GM23338 (cell line): ENCODE measurements around the gene SLC30A1. TPM values are rescaled to one million over a fixed set of nuclear protein-coding genes. Genes with fewer than 3 reads are reported as not detected.

ENCODE experiments used
- ATAC-seq: fragments of 200-7000 bp; cut with Tn5 transposase; 3 replicates; pipeline ENCODE4 v1.9.1; 2020
- DNase-seq: peaks from one replicate; pipeline ENCODE4 v3.0.0-alpha.2; 2015; ENCODE audit warnings: low spot score
- H2AFZ ChIP-seq: fragments of 200-600 bp; sonication (generic); 2 replicates; pipeline ENCODE4 v1.8.0; 2016; ENCODE audit warnings: antibody characterized with exemption, mild to moderate bottlenecking, moderate library complexity
- H3F3A ChIP-seq: fragments of 200-600 bp; sonication (generic); replicated peaks from 2 replicates; pipeline ENCODE4 v1.8.0; 2017; ENCODE audit warnings: antibody characterized with exemption, mixed run types, low read depth
- H3K27ac ChIP-seq: fragments of 200-600 bp; sonication (generic); 2 replicates; pipeline ENCODE4 v1.6.1; 2016; ENCODE audit warnings: low read depth
- H3K27me3 ChIP-seq: fragments of 200-600 bp; sonication (generic); 2 replicates; pipeline ENCODE4 v1.8.0; 2016; ENCODE audit warnings: mild to moderate bottlenecking, mixed run types, moderate library complexity; ENCODE audit not compliant: insufficient read depth
- H3K36me3 ChIP-seq: fragments of 200-600 bp; sonication (generic); 2 replicates; pipeline ENCODE4 v1.8.0; 2016; ENCODE audit warnings: mild to moderate bottlenecking; ENCODE audit not compliant: insufficient read depth
- H3K4me1 ChIP-seq: fragments of 200-600 bp; sonication (generic); 2 replicates; pipeline ENCODE4 v1.8.0; 2016; ENCODE audit warnings: mild to moderate bottlenecking, moderate library complexity; ENCODE audit not compliant: insufficient read depth
- H3K4me2 ChIP-seq: fragments of 200-600 bp; sonication (generic); 2 replicates; pipeline ENCODE4 v1.7.1; 2017; ENCODE audit warnings: mixed run types
- H3K4me3 ChIP-seq: fragments of 200-600 bp; sonication (generic); 2 replicates; pipeline ENCODE4 v1.6.1; 2016; ENCODE audit warnings: mixed run types
- H3K79me2 ChIP-seq: fragments of 200-600 bp; sonication (generic); replicated peaks from 2 replicates; pipeline ENCODE4 v1.8.0; 2017; ENCODE audit warnings: mild to moderate bottlenecking; ENCODE audit not compliant: insufficient read depth
- H3K9me2 ChIP-seq: fragments of 200-600 bp; sonication (generic); 2 replicates; pipeline ENCODE4 v1.8.0; 2017; ENCODE audit not compliant: insufficient read depth
- H4K20me1 ChIP-seq: fragments of 200-600 bp; sonication (generic); replicated peaks from 2 replicates; pipeline ENCODE4 v1.8.0; 2017; ENCODE audit warnings: mild to moderate bottlenecking; ENCODE audit not compliant: insufficient read depth
- H3K27ac Mint-ChIP-seq: 2 replicates; pipeline ENCODE4 v1.8.0; 2020; ENCODE audit warnings: inconsistent platforms, mild to moderate bottlenecking, moderate library complexity, mixed read lengths
- H3K27me3 Mint-ChIP-seq: 3 replicates; pipeline ENCODE4 v1.8.0; 2022; ENCODE audit warnings: low read depth, mild to moderate bottlenecking, moderate library complexity, mixed read lengths, inconsistent platforms; ENCODE audit not compliant: insufficient read depth, poor library complexity
- H3K36me3 Mint-ChIP-seq: 3 replicates; pipeline ENCODE4 v1.8.0; 2021; ENCODE audit warnings: low read depth, mild to moderate bottlenecking, inconsistent platforms, moderate library complexity, mixed read lengths
- H3K4me1 Mint-ChIP-seq: 3 replicates; pipeline ENCODE4 v1.8.0; 2020; ENCODE audit warnings: mild to moderate bottlenecking, inconsistent platforms, mixed read lengths
- H3K4me3 Mint-ChIP-seq: 3 replicates; pipeline ENCODE4 v1.8.0; 2021; ENCODE audit warnings: moderate library complexity, mild to moderate bottlenecking, inconsistent platforms, mixed read lengths
- H3K9me3 Mint-ChIP-seq: 3 replicates; pipeline ENCODE4 v1.8.0; 2020; ENCODE audit warnings: moderate library complexity, mild to moderate bottlenecking, inconsistent platforms, mixed read lengths
- CREB1 ChIP-seq: fragments of 250-450 bp; sonication (Bioruptor Pico); IDR thresholded peaks from 2 replicates; pipeline ENCODE4 v1.5.0; 2020; ENCODE audit warnings: low read depth, mild to moderate bottlenecking, moderate library complexity
- EZH2 ChIP-seq: fragments of 200-600 bp; sonication (generic); IDR thresholded peaks from one replicate; pipeline ENCODE4 v1.8.0; 2017; ENCODE audit warnings: antibody characterized with exemption, mild to moderate bottlenecking, low read depth; ENCODE audit not compliant: unreplicated experiment
- EZH2phosphoT487 ChIP-seq: fragments of 200-600 bp; sonication (generic); IDR thresholded peaks from one replicate; pipeline ENCODE4 v1.8.1; 2018; ENCODE audit warnings: antibody characterized with exemption; ENCODE audit not compliant: unreplicated experiment
- JUNB ChIP-seq: IDR thresholded peaks from one replicate; pipeline ENCODE4 v1.6.1; 2016; ENCODE audit warnings: antibody characterized with exemption; ENCODE audit not compliant: unreplicated experiment
- NANOG ChIP-seq: IDR thresholded peaks from 2 replicates; pipeline ENCODE4 v1.6.1; 2016; ENCODE audit warnings: antibody characterized with exemption, borderline replicate concordance
- POLR2AphosphoS5 ChIP-seq: IDR thresholded peaks from 2 replicates; pipeline ENCODE4 v1.6.1; 2016; ENCODE audit warnings: antibody characterized with exemption, low read depth
- STAT1 ChIP-seq: IDR thresholded peaks from one replicate; pipeline ENCODE4 v1.6.1; 2016; ENCODE audit warnings: antibody characterized with exemption; ENCODE audit not compliant: unreplicated experiment
- ZNF114 ChIP-seq: fragments of 250-450 bp; sonication (Bioruptor Pico); IDR thresholded peaks from 2 replicates; pipeline ENCODE4 v1.5.0; 2020; ENCODE audit warnings: mild to moderate bottlenecking, moderate library complexity
- ZNF331 ChIP-seq: fragments of 250-450 bp; sonication (Bioruptor Pico); IDR thresholded peaks from 2 replicates; pipeline ENCODE4 v1.5.0; 2020; ENCODE audit warnings: low read depth, mild to moderate bottlenecking, moderate library complexity
- polyA plus RNA-seq: library from polyadenylated mRNA; unstranded; fragments of >200 nt; fragmentation: Nextera tagmentation; extraction: Ambion mirVana; gene quantifications from 2 replicates; pipeline ENCODE4 v1.2.1, GENCODE V29; 2016
- total RNA-seq: library from RNA; depleted of rRNA; stranded (reverse); fragments of >200 nt; shearing (Covaris generic); gene quantifications from 2 replicates; pipeline ENCODE4 v1.2.3, GENCODE V29; 2014
- TF ChIP-seq, protein P1 (sequence below): IDR thresholded peaks from 2 replicates; pipeline ENCODE4 v1.6.1; 2016; ENCODE audit warnings: antibody characterized with exemption
- TF ChIP-seq, protein P2 (sequence below): IDR thresholded peaks from one replicate; pipeline ENCODE4 v1.6.1; 2018; ENCODE audit warnings: antibody characterized with exemption; ENCODE audit not compliant: unreplicated experiment
- TF ChIP-seq, protein P3 (sequence below), 2 experiments: fragments of 200-600 bp in 1 of 2; sonication (generic) in 1 of 2; conservative IDR thresholded peaks; 2 replicates each; pipeline versions ENCODE4 v1.5.1 to v1.6.1; 2016 to 2017; ENCODE audit warnings: antibody characterized with exemption in 2 of 2, low read depth in 2 of 2, mild to moderate bottlenecking in 2 of 2, moderate library complexity in 1 of 2
- TF ChIP-seq, protein P4 (sequence below): fragments of 250-450 bp; sonication (Bioruptor Pico); IDR thresholded peaks from 2 replicates; pipeline ENCODE4 v1.5.0; 2020; ENCODE audit warnings: mild to moderate bottlenecking, moderate library complexity

Gene SLC30A1
- total and polyA plus RNA-seq, 2 experiments from 2014 or later, result 3.3 to 17.7 TPM

DNA sequence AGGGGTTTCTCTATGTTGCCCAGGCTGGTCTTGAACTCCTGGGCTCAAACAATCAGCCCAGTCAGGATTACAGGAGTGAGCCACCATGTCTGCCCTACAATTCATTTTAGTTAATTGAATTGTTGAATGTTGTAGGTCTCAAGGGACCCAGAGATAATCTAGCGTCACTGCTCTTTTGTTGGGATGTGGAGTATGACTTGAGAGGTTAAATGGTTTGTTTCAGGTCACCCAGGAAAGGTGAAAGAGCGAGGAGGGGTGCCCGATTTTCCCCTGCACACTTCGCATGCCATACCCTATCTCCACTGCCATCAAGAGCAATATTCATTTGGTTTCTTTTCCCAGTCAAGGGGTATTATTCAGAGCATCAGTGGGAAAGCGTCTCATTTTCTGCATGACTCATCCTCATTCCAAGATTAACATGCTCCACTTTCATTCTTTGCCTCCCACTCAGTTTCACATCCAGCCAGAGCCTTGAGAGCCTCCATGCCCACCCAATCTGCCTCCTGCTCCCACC, 13.1 kb upstream of the SLC30A1 start:
- Histone ChIP-seq H3K79me2 (no peaks in the 10 kb centered on the region), H3K27ac (no peak overlapping the region), H3K36me3 (no peaks in the 10 kb centered on the region), H3K4me2 (no peak overlapping the region), H3K4me3 (no peak overlapping the region), H4K20me1 (no peaks in the 10 kb centered on the region), H3K4me1 (no peaks in the 10 kb centered on the region), H3K9me2 (no peaks in the 10 kb centered on the region), H3K27me3 (no peaks in the 10 kb centered on the region), H3F3A (no peaks in the 10 kb centered on the region), H2AFZ (no peak overlapping the region)
- no peaks in the 10 kb centered on the region for H3K9me3 Mint-ChIP-seq
- H3K4me3 Mint-ChIP-seq, result no peak overlapping the region
- H3K27me3 Mint-ChIP-seq, result peaks cover 2% of the 10 kb centered on the region
- no peak for ATAC-seq
- no peaks in the 10 kb centered on the region for H3K4me1 Mint-ChIP-seq
- no peak overlapping the region for H3K27ac Mint-ChIP-seq
- DNase-seq, result no peak
- no peaks in the 10 kb centered on the region for H3K36me3 Mint-ChIP-seq
- TF ChIP-seq EZH2, result no peak
- TF ChIP-seq, protein P1, sequence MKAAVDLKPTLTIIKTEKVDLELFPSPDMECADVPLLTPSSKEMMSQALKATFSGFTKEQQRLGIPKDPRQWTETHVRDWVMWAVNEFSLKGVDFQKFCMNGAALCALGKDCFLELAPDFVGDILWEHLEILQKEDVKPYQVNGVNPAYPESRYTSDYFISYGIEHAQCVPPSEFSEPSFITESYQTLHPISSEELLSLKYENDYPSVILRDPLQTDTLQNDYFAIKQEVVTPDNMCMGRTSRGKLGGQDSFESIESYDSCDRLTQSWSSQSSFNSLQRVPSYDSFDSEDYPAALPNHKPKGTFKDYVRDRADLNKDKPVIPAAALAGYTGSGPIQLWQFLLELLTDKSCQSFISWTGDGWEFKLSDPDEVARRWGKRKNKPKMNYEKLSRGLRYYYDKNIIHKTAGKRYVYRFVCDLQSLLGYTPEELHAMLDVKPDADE, result no peak
- no peak for TF ChIP-seq NANOG
- TF ChIP-seq ZNF331 (CRISPR knock-in tag), result no peak
- TF ChIP-seq POLR2AphosphoS5, result no peak
- no peak for TF ChIP-seq JUNB
- TF ChIP-seq, protein P2, sequence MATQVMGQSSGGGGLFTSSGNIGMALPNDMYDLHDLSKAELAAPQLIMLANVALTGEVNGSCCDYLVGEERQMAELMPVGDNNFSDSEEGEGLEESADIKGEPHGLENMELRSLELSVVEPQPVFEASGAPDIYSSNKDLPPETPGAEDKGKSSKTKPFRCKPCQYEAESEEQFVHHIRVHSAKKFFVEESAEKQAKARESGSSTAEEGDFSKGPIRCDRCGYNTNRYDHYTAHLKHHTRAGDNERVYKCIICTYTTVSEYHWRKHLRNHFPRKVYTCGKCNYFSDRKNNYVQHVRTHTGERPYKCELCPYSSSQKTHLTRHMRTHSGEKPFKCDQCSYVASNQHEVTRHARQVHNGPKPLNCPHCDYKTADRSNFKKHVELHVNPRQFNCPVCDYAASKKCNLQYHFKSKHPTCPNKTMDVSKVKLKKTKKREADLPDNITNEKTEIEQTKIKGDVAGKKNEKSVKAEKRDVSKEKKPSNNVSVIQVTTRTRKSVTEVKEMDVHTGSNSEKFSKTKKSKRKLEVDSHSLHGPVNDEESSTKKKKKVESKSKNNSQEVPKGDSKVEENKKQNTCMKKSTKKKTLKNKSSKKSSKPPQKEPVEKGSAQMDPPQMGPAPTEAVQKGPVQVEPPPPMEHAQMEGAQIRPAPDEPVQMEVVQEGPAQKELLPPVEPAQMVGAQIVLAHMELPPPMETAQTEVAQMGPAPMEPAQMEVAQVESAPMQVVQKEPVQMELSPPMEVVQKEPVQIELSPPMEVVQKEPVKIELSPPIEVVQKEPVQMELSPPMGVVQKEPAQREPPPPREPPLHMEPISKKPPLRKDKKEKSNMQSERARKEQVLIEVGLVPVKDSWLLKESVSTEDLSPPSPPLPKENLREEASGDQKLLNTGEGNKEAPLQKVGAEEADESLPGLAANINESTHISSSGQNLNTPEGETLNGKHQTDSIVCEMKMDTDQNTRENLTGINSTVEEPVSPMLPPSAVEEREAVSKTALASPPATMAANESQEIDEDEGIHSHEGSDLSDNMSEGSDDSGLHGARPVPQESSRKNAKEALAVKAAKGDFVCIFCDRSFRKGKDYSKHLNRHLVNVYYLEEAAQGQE, result no peak
- TF ChIP-seq, protein P3, sequence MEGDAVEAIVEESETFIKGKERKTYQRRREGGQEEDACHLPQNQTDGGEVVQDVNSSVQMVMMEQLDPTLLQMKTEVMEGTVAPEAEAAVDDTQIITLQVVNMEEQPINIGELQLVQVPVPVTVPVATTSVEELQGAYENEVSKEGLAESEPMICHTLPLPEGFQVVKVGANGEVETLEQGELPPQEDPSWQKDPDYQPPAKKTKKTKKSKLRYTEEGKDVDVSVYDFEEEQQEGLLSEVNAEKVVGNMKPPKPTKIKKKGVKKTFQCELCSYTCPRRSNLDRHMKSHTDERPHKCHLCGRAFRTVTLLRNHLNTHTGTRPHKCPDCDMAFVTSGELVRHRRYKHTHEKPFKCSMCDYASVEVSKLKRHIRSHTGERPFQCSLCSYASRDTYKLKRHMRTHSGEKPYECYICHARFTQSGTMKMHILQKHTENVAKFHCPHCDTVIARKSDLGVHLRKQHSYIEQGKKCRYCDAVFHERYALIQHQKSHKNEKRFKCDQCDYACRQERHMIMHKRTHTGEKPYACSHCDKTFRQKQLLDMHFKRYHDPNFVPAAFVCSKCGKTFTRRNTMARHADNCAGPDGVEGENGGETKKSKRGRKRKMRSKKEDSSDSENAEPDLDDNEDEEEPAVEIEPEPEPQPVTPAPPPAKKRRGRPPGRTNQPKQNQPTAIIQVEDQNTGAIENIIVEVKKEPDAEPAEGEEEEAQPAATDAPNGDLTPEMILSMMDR (conservative IDR thresholded peaks at IDR 0.05; ENCODE audit: low read depth in 2 of 2), result no peak
- TF ChIP-seq STAT1, result no peak
- no peak for TF ChIP-seq ZNF114 (CRISPR knock-in tag)
- TF ChIP-seq CREB1 (CRISPR knock-in tag), result no peak
- TF ChIP-seq EZH2phosphoT487, result no peak
- TF ChIP-seq, protein P4, sequence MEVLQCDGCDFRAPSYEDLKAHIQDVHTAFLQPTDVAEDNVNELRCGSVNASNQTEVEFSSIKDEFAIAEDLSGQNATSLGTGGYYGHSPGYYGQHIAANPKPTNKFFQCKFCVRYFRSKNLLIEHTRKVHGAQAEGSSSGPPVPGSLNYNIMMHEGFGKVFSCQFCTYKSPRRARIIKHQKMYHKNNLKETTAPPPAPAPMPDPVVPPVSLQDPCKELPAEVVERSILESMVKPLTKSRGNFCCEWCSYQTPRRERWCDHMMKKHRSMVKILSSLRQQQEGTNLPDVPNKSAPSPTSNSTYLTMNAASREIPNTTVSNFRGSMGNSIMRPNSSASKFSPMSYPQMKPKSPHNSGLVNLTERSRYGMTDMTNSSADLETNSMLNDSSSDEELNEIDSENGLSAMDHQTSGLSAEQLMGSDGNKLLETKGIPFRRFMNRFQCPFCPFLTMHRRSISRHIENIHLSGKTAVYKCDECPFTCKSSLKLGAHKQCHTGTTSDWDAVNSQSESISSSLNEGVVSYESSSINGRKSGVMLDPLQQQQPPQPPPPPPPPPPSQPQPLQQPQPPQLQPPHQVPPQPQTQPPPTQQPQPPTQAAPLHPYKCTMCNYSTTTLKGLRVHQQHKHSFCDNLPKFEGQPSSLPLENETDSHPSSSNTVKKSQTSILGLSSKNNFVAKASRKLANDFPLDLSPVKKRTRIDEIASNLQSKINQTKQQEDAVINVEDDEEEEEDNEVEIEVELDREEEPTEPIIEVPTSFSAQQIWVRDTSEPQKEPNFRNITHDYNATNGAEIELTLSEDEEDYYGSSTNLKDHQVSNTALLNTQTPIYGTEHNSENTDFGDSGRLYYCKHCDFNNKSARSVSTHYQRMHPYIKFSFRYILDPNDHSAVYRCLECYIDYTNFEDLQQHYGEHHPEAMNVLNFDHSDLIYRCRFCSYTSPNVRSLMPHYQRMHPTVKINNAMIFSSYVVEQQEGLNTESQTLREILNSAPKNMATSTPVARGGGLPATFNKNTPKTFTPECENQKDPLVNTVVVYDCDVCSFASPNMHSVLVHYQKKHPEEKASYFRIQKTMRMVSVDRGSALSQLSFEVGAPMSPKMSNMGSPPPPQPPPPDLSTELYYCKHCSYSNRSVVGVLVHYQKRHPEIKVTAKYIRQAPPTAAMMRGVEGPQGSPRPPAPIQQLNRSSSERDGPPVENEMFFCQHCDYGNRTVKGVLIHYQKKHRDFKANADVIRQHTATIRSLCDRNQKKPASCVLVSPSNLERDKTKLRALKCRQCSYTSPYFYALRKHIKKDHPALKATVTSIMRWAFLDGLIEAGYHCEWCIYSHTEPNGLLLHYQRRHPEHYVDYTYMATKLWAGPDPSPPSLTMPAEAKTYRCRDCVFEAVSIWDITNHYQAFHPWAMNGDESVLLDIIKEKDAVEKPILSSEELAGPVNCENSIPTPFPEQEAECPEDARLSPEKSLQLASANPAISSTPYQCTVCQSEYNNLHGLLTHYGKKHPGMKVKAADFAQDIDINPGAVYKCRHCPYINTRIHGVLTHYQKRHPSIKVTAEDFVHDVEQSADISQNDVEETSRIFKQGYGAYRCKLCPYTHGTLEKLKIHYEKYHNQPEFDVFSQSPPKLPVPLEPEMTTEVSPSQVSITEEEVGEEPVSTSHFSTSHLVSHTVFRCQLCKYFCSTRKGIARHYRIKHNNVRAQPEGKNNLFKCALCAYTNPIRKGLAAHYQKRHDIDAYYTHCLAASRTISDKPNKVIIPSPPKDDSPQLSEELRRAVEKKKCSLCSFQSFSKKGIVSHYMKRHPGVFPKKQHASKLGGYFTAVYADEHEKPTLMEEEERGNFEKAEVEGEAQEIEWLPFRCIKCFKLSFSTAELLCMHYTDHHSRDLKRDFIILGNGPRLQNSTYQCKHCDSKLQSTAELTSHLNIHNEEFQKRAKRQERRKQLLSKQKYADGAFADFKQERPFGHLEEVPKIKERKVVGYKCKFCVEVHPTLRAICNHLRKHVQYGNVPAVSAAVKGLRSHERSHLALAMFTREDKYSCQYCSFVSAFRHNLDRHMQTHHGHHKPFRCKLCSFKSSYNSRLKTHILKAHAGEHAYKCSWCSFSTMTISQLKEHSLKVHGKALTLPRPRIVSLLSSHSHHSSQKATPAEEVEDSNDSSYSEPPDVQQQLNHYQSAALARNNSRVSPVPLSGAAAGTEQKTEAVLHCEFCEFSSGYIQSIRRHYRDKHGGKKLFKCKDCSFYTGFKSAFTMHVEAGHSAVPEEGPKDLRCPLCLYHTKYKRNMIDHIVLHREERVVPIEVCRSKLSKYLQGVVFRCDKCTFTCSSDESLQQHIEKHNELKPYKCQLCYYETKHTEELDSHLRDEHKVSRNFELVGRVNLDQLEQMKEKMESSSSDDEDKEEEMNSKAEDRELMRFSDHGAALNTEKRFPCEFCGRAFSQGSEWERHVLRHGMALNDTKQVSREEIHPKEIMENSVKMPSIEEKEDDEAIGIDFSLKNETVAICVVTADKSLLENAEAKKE (CRISPR knock-in tag), result no peak
